GM23338 (cell line): Measurements from ENCODE around the gene FHIT. TPM values are rescaled to one million over a fixed set of nuclear protein-coding genes. Genes with fewer than 3 reads are reported as not detected.

ENCODE experiments used
- ATAC-seq: fragments of 200-7000 bp; cut with Tn5 transposase; 3 replicates; pipeline ENCODE4 v1.9.1; 2020
- DNase-seq: peaks from one replicate; pipeline ENCODE4 v3.0.0-alpha.2; 2015; ENCODE audit warnings: low spot score
- H2AFZ ChIP-seq: fragments of 200-600 bp; sonication (generic); 2 replicates; pipeline ENCODE4 v1.8.0; 2016; ENCODE audit warnings: antibody characterized with exemption, mild to moderate bottlenecking, moderate library complexity
- H3F3A ChIP-seq: fragments of 200-600 bp; sonication (generic); replicated peaks from 2 replicates; pipeline ENCODE4 v1.8.0; 2017; ENCODE audit warnings: antibody characterized with exemption, mixed run types, low read depth
- H3K27ac ChIP-seq: fragments of 200-600 bp; sonication (generic); 2 replicates; pipeline ENCODE4 v1.6.1; 2016; ENCODE audit warnings: low read depth
- H3K27me3 ChIP-seq: fragments of 200-600 bp; sonication (generic); 2 replicates; pipeline ENCODE4 v1.8.0; 2016; ENCODE audit warnings: mild to moderate bottlenecking, mixed run types, moderate library complexity; ENCODE audit not compliant: insufficient read depth
- H3K36me3 ChIP-seq: fragments of 200-600 bp; sonication (generic); 2 replicates; pipeline ENCODE4 v1.8.0; 2016; ENCODE audit warnings: mild to moderate bottlenecking; ENCODE audit not compliant: insufficient read depth
- H3K4me1 ChIP-seq: fragments of 200-600 bp; sonication (generic); 2 replicates; pipeline ENCODE4 v1.8.0; 2016; ENCODE audit warnings: mild to moderate bottlenecking, moderate library complexity; ENCODE audit not compliant: insufficient read depth
- H3K4me2 ChIP-seq: fragments of 200-600 bp; sonication (generic); 2 replicates; pipeline ENCODE4 v1.7.1; 2017; ENCODE audit warnings: mixed run types
- H3K4me3 ChIP-seq: fragments of 200-600 bp; sonication (generic); 2 replicates; pipeline ENCODE4 v1.6.1; 2016; ENCODE audit warnings: mixed run types
- H3K79me2 ChIP-seq: fragments of 200-600 bp; sonication (generic); replicated peaks from 2 replicates; pipeline ENCODE4 v1.8.0; 2017; ENCODE audit warnings: mild to moderate bottlenecking; ENCODE audit not compliant: insufficient read depth
- H3K9me2 ChIP-seq: fragments of 200-600 bp; sonication (generic); 2 replicates; pipeline ENCODE4 v1.8.0; 2017; ENCODE audit not compliant: insufficient read depth
- H4K20me1 ChIP-seq: fragments of 200-600 bp; sonication (generic); replicated peaks from 2 replicates; pipeline ENCODE4 v1.8.0; 2017; ENCODE audit warnings: mild to moderate bottlenecking; ENCODE audit not compliant: insufficient read depth
- H3K27ac Mint-ChIP-seq: 2 replicates; pipeline ENCODE4 v1.8.0; 2020; ENCODE audit warnings: inconsistent platforms, mild to moderate bottlenecking, moderate library complexity, mixed read lengths
- H3K27me3 Mint-ChIP-seq: 3 replicates; pipeline ENCODE4 v1.8.0; 2022; ENCODE audit warnings: low read depth, mild to moderate bottlenecking, moderate library complexity, mixed read lengths, inconsistent platforms; ENCODE audit not compliant: insufficient read depth, poor library complexity
- H3K36me3 Mint-ChIP-seq: 3 replicates; pipeline ENCODE4 v1.8.0; 2021; ENCODE audit warnings: low read depth, mild to moderate bottlenecking, inconsistent platforms, moderate library complexity, mixed read lengths
- H3K4me1 Mint-ChIP-seq: 3 replicates; pipeline ENCODE4 v1.8.0; 2020; ENCODE audit warnings: mild to moderate bottlenecking, inconsistent platforms, mixed read lengths
- H3K4me3 Mint-ChIP-seq: 3 replicates; pipeline ENCODE4 v1.8.0; 2021; ENCODE audit warnings: moderate library complexity, mild to moderate bottlenecking, inconsistent platforms, mixed read lengths
- H3K9me3 Mint-ChIP-seq: 3 replicates; pipeline ENCODE4 v1.8.0; 2020; ENCODE audit warnings: moderate library complexity, mild to moderate bottlenecking, inconsistent platforms, mixed read lengths
- CTCF ChIP-seq, 2 experiments: fragments of 200-600 bp in 1 of 2; sonication (generic) in 1 of 2; conservative IDR thresholded peaks; 2 replicates each; pipeline versions ENCODE4 v1.5.1 to v1.6.1; 2016 to 2017; ENCODE audit warnings: antibody characterized with exemption in 2 of 2, low read depth in 2 of 2, mild to moderate bottlenecking in 2 of 2, moderate library complexity in 1 of 2
- ETS1 ChIP-seq: IDR thresholded peaks from 2 replicates; pipeline ENCODE4 v1.6.1; 2016; ENCODE audit warnings: antibody characterized with exemption
- EZH2phosphoT487 ChIP-seq: fragments of 200-600 bp; sonication (generic); IDR thresholded peaks from one replicate; pipeline ENCODE4 v1.8.1; 2018; ENCODE audit warnings: antibody characterized with exemption; ENCODE audit not compliant: unreplicated experiment
- JUNB ChIP-seq: IDR thresholded peaks from one replicate; pipeline ENCODE4 v1.6.1; 2016; ENCODE audit warnings: antibody characterized with exemption; ENCODE audit not compliant: unreplicated experiment
- NANOG ChIP-seq: IDR thresholded peaks from 2 replicates; pipeline ENCODE4 v1.6.1; 2016; ENCODE audit warnings: antibody characterized with exemption, borderline replicate concordance
- REST ChIP-seq: IDR thresholded peaks from one replicate; pipeline ENCODE4 v1.6.1; 2018; ENCODE audit warnings: antibody characterized with exemption; ENCODE audit not compliant: unreplicated experiment
- ZNF114 ChIP-seq: fragments of 250-450 bp; sonication (Bioruptor Pico); IDR thresholded peaks from 2 replicates; pipeline ENCODE4 v1.5.0; 2020; ENCODE audit warnings: mild to moderate bottlenecking, moderate library complexity
- ZNF331 ChIP-seq: fragments of 250-450 bp; sonication (Bioruptor Pico); IDR thresholded peaks from 2 replicates; pipeline ENCODE4 v1.5.0; 2020; ENCODE audit warnings: low read depth, mild to moderate bottlenecking, moderate library complexity
- ZNF462 ChIP-seq: fragments of 250-450 bp; sonication (Bioruptor Pico); IDR thresholded peaks from 2 replicates; pipeline ENCODE4 v1.5.0; 2020; ENCODE audit warnings: mild to moderate bottlenecking, moderate library complexity
- polyA plus RNA-seq: library from polyadenylated mRNA; unstranded; fragments of >200 nt; fragmentation: Nextera tagmentation; extraction: Ambion mirVana; gene quantifications from 2 replicates; pipeline ENCODE4 v1.2.1, GENCODE V29; 2016
- total RNA-seq: library from RNA; depleted of rRNA; stranded (reverse); fragments of >200 nt; shearing (Covaris generic); gene quantifications from 2 replicates; pipeline ENCODE4 v1.2.3, GENCODE V29; 2014

The FHIT gene
- total and polyA plus RNA-seq, 2 experiments from 2014 or later = 3.0 to 8.3 TPM

GRCh38 chr3:59832241-59832640, 1419.0 kb downstream of the FHIT start (continued):
- no peak for TF ChIP-seq REST

- Mint-ChIP-seq H3K36me3 (no peaks in the 10 kb centered on the region), H3K9me3 (no peaks in the 10 kb centered on the region), H3K27ac (no peak overlapping the region), H3K4me1 (no peaks in the 10 kb centered on the region), H3K27me3 (no peaks in the 10 kb centered on the region), H3K4me3 (no peak overlapping the region)
- Histone ChIP-seq H2AFZ (no peak overlapping the region), H3K4me2 (no peak overlapping the region), H3K27me3 (no peaks in the 10 kb centered on the region), H3F3A (no peaks in the 10 kb centered on the region), H3K36me3 (no peaks in the 10 kb centered on the region), H3K4me1 (no peaks in the 10 kb centered on the region), H3K9me2 (peaks cover 17% of the 10 kb centered on the region; the same call in 1 of the 2 replicates), H3K27ac (no peak overlapping the region), H4K20me1 (no peaks in the 10 kb centered on the region), H3K79me2 (no peaks in the 10 kb centered on the region), H3K4me3 (no peak overlapping the region)
- DNase-seq (no peak), ATAC-seq (no peak)
- TF ChIP-seq JUNB = no peak
- TF ChIP-seq EZH2phosphoT487 = no peak
- TF ChIP-seq CTCF (conservative IDR thresholded peaks at IDR 0.05; ENCODE audit: low read depth in 2 of 2) = no peak
- no peak for TF ChIP-seq ZNF114
- TF ChIP-seq ETS1 = no peak
- TF ChIP-seq REST = no peak
- TF ChIP-seq NANOG = no peak
- TF ChIP-seq ZNF331 (CRISPR knock-in tag) = no peak
- no peak for TF ChIP-seq ZNF462 (CRISPR knock-in tag)
These were observed 1419.9 kb downstream of the FHIT start for GRCh38 chr3:59831394-59831793.
